Large intestine (tissue), 3 donors: ENCODE results near the gene MORN5. TPM values are rescaled to one million over a fixed set of nuclear protein-coding genes. Genes with fewer than 3 reads are reported as not detected.

Experiments
- DNase-seq, 2 donors: peaks; one replicate each; pipeline versions ENCODE4 v3.0.0 to v3.0.0-alpha.2; 2013
- H3K27ac ChIP-seq: one replicate; pipeline ENCODE4 v1.5.1; 2013; ENCODE audit warnings: low read length
- H3K27me3 ChIP-seq: 2 replicates; pipeline ENCODE4 v1.6.1; 2013; ENCODE audit warnings: low read length; ENCODE audit not compliant: control insufficient read depth, insufficient read depth
- H3K36me3 ChIP-seq: 2 replicates; pipeline ENCODE4 v1.6.1; 2013; ENCODE audit warnings: low read length; ENCODE audit not compliant: control insufficient read depth, insufficient read depth
- H3K4me1 ChIP-seq: one replicate; pipeline ENCODE4 v1.6.1; 2013; ENCODE audit warnings: low read length; ENCODE audit not compliant: control insufficient read depth, insufficient read depth
- H3K4me3 ChIP-seq: one replicate; pipeline ENCODE4 v1.5.1; 2013; ENCODE audit warnings: low read length
- H3K9me3 ChIP-seq: one replicate; pipeline ENCODE4 v1.6.1; 2013; ENCODE audit warnings: mild to moderate bottlenecking, low read depth, low read length, moderate library complexity; ENCODE audit not compliant: control insufficient read depth
- WGBS: methylation state at CpG from one replicate; pipeline ENCODE4 v1.1.5; 2013; ENCODE audit warnings: low lambda C conversion rate; ENCODE audit not compliant: insufficient coverage; 5-methylcytosine and 5-hydroxymethylcytosine counted together
- polyA plus RNA-seq: library from polyadenylated mRNA; unstranded; fragments of 120-200 nt; gene quantifications from one replicate; pipeline ENCODE4 v1.2.1, GENCODE V29; 2013

The MORN5 gene
- polyA plus RNA-seq, 1 donor, result 2.2 TPM

- DNase-seq, result no peak
- no peak overlapping the region for H3K27ac ChIP-seq
- no CpG with 5 or more reads among the region's 3 CpGs for WGBS
- H3K27me3 ChIP-seq, result peaks cover 7% of the 10 kb centered on the region
- H3K9me3 ChIP-seq, result no peaks in the 10 kb centered on the region
- H3K4me1 ChIP-seq, result peaks cover 5% of the 10 kb centered on the region
- no peak overlapping the region for H3K4me3 ChIP-seq
- H3K36me3 ChIP-seq, result no peaks in the 10 kb centered on the region
Measured at GRCh38 chr9:122173670-122174069, 14.0 kb downstream of the MORN5 start.

- 90% methylated on average over 2 of the region's 2 CpGs for WGBS
- Histone ChIP-seq H3K4me3 (no peak overlapping the region), H3K27ac (no peak overlapping the region), H3K9me3 (no peaks in the 10 kb centered on the region), H3K36me3 (no peaks in the 10 kb centered on the region), H3K4me1 (peaks cover 30% of the 10 kb centered on the region), H3K27me3 (no peaks in the 10 kb centered on the region)
- no peak for DNase-seq
Measured at GRCh38 chr9:122176916-122177315, 17.2 kb downstream of the MORN5 start.

DNA sequence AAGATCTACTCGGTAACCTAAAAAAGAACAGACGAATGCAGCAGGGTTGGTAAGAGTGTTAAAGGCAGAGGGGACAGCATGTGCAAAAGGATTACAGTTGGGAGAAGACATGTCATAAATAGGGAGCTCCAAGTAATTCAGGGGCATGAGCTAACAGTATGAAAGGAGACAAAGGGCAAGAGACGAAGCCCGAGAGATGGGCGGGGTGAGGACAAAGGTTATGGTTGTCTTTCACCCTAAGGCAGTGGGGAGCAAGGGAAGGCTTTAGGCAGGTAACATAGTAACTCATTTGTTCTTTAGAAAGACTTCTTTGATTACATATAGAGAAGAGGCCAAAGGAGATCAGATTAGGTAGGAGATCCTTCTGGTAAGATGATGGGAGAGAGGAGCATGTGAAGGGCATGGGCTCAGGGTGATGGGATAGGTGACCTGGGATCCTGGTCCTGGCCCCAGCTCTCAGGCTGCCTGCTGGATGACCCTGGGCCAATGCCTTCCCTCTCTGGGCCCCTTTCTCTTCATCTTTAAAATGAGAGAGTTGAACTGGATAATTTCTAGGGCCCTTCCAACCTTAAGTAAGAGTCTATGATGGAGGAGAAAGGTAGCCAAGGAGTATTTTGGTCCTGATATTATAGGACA is 19.5 kb downstream of the MORN5 start:
- Histone ChIP-seq H3K27me3 (no peaks in the 10 kb centered on the region), H3K36me3 (no peaks in the 10 kb centered on the region), H3K4me1 (peaks cover 30% of the 10 kb centered on the region), H3K4me3 (no peak overlapping the region), H3K9me3 (no peaks in the 10 kb centered on the region), H3K27ac (peak overlapping the region; percentile 77)
- DNase-seq, result peak; percentile 69 to 91
- 40% methylated on average over 1 of the region's 5 CpGs for WGBS

GRCh38 chr9:122179690-122180074 is 20.0 kb downstream of the MORN5 start:
- Histone ChIP-seq H3K9me3 (no peaks in the 10 kb centered on the region), H3K27me3 (no peaks in the 10 kb centered on the region), H3K4me1 (peaks cover 30% of the 10 kb centered on the region), H3K4me3 (no peak overlapping the region), H3K27ac (peak overlapping the region; percentile 77), H3K36me3 (no peaks in the 10 kb centered on the region)
- DNase-seq, result peak; percentile 66 to 77
- WGBS, result no CpG with 5 or more reads among the region's 2 CpGs

DNA sequence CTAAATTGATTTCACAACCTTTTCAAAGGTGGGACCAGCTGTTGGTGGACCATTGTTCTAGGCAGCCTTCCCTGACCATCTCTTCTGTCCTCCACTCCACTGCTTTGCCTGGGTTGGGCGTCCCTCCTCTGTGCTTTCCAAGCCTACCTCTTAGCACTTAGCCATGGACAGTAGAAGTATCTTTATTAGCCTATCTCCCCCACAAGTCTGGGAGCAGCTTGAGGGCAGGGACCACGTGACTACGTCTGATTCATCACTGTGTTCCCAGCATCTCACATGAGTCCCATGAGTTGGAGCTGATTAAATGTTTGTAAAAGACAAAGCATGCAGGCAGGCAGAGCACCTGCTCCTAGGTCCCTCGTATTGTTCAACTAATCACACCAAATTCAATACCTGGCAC is 20.9 kb downstream of the MORN5 start:
- Histone ChIP-seq H3K4me1 (peaks cover 30% of the 10 kb centered on the region), H3K9me3 (no peaks in the 10 kb centered on the region), H3K4me3 (no peak overlapping the region), H3K27ac (peak overlapping the region; percentile 51), H3K36me3 (no peaks in the 10 kb centered on the region), H3K27me3 (no peaks in the 10 kb centered on the region)
- WGBS, result no CpG with 5 or more reads among the region's 4 CpGs
- peak; percentile 78 to 89 for DNase-seq

DNA sequence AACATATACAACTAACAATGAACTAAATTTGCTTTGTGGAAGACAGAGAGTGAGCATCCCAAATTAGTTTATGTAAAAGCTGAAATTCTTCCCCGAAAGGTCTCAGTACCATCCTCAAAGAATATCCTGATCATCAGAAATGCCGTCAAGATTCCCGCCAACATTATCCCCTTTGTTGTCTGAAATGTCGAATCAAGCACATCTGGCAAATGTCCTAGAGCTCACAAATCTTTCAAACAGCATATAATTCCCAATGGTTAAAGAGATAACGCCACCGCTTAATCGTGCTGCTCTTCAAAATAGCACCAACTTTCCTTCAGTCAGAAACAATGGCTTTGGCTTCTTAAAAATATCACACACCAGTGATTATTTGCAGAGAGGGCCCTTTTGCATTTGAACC is 23.8 kb downstream of the MORN5 start:
- Histone ChIP-seq H3K36me3 (no peaks in the 10 kb centered on the region), H3K9me3 (no peaks in the 10 kb centered on the region), H3K4me3 (no peak overlapping the region), H3K27me3 (no peaks in the 10 kb centered on the region), H3K4me1 (peaks cover 32% of the 10 kb centered on the region), H3K27ac (no peak overlapping the region)
- 55% methylated on average over 2 of the region's 7 CpGs for WGBS
- DNase-seq, result no peak

- no peak overlapping the region for H3K27ac ChIP-seq
- no CpG with 5 or more reads among the region's 1 CpG for WGBS
- H3K27me3 ChIP-seq, result no peaks in the 10 kb centered on the region
- DNase-seq, result no peak
- peaks cover 22% of the 10 kb centered on the region for H3K4me1 ChIP-seq
- H3K9me3 ChIP-seq, result no peaks in the 10 kb centered on the region
- no peaks in the 10 kb centered on the region for H3K36me3 ChIP-seq
- H3K4me3 ChIP-seq, result no peak overlapping the region
Measured at GRCh38 chr9:122184551-122184950, 24.8 kb downstream of the MORN5 start.

- Histone ChIP-seq H3K4me3 (no peak overlapping the region), H3K36me3 (no peaks in the 10 kb centered on the region), H3K27ac (no peak overlapping the region), H3K4me1 (peaks cover 9% of the 10 kb centered on the region), H3K27me3 (no peaks in the 10 kb centered on the region), H3K9me3 (no peaks in the 10 kb centered on the region)
- WGBS, result no CpG with 5 or more reads among the region's 5 CpGs
- DNase-seq, result peak in 1 of 2 donors; percentile 33
Measured at GRCh38 chr9:122186301-122186700, 26.6 kb downstream of the MORN5 start.

GRCh38 chr9:122186777-122187470 is 27.2 kb downstream of the MORN5 start:
- Histone ChIP-seq H3K9me3 (no peaks in the 10 kb centered on the region), H3K27ac (no peak overlapping the region), H3K4me3 (no peak overlapping the region), H3K4me1 (peaks cover 5% of the 10 kb centered on the region), H3K27me3 (no peaks in the 10 kb centered on the region), H3K36me3 (no peaks in the 10 kb centered on the region)
- no peak for DNase-seq
- no CpG with 5 or more reads among the region's 8 CpGs for WGBS

DNA sequence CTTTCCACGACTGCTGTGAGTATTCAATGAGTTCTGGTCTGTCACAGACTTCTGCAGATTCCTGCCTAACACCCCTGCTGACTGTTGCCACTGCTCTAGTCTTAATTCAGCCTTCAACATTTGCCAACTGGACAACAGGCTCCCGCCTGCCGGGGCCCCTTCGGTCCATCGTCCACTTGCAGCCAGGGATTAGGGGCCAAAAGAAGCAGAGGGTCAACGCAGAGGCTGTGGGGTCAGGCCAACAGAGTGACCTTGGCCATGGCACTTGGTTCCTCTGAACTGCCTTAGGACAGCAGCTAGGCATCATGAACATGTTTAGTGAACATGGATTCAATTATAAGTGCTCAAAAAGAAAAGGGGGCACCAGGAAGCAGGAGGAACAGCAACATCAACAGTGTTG is 28.7 kb downstream of the MORN5 start:
- H3K36me3 ChIP-seq, result no peaks in the 10 kb centered on the region
- no peaks in the 10 kb centered on the region for H3K27me3 ChIP-seq
- H3K27ac ChIP-seq, result no peak overlapping the region
- DNase-seq, result no peak
- no peak overlapping the region for H3K4me3 ChIP-seq
- H3K9me3 ChIP-seq, result no peaks in the 10 kb centered on the region
- H3K4me1 ChIP-seq, result peaks cover 5% of the 10 kb centered on the region
- no CpG with 5 or more reads among the region's 6 CpGs for WGBS
